Smooth muscle cell (in vitro differentiated cells): Measurements from ENCODE around the gene CACNB3. TPM values are rescaled to one million over a fixed set of nuclear protein-coding genes. Genes with fewer than 3 reads are reported as not detected.
A peak's percentile ranks its signal among the peaks of the same experiment; 100 is the strongest.
"Not testable (repeated sequence)": the region's sequence is repeated elsewhere in the genome, so short reads cannot be mapped to it uniquely, and the experiment has no call there.

ENCODE experiments used
- DNase-seq: peaks from one replicate; lab custom pipeline; 2025; ENCODE audit not compliant: unreplicated experiment; lab: John Stamatoyannopoulos, UW
- H2AFZ ChIP-seq: fragments of 200-600 bp; sonication (generic); 2 replicates; pipeline ENCODE4 v1.6.0; 2016; ENCODE audit warnings: antibody characterized with exemption, low read depth, mild to moderate bottlenecking
- H3F3A ChIP-seq: fragments of 200-600 bp; sonication (generic); 2 replicates; pipeline ENCODE4 v1.6.0; 2017; ENCODE audit warnings: antibody characterized with exemption, low read depth
- H3K27ac ChIP-seq: fragments of 200-600 bp; sonication (generic); 2 replicates; pipeline ENCODE4 v1.5.1; 2016; ENCODE audit warnings: low read depth, mild to moderate bottlenecking
- H3K27me3 ChIP-seq: fragments of 200-600 bp; sonication (generic); 2 replicates; pipeline ENCODE4 v1.6.1; 2016; ENCODE audit warnings: low read depth, mild to moderate bottlenecking
- H3K36me3 ChIP-seq: fragments of 200-600 bp; sonication (generic); 2 replicates; pipeline ENCODE4 v1.5.1; 2016; ENCODE audit warnings: low read depth
- H3K4me1 ChIP-seq: fragments of 200-600 bp; sonication (generic); 2 replicates; pipeline ENCODE4 v1.5.1; 2016; ENCODE audit warnings: low read depth
- H3K4me2 ChIP-seq: fragments of 200-600 bp; sonication (generic); 2 replicates; pipeline ENCODE4 v1.6.0; 2016; ENCODE audit warnings: mild to moderate bottlenecking
- H3K4me3 ChIP-seq: fragments of 200-600 bp; sonication (generic); 2 replicates; pipeline ENCODE4 v1.5.1; 2016; ENCODE audit warnings: mild to moderate bottlenecking
- H3K79me2 ChIP-seq: fragments of 200-600 bp; sonication (generic); 2 replicates; pipeline ENCODE4 v1.6.0; 2016; ENCODE audit warnings: low read depth, mild to moderate bottlenecking
- H3K9ac ChIP-seq: fragments of 200-600 bp; sonication (generic); 2 replicates; pipeline ENCODE4 v1.6.0; 2016; ENCODE audit warnings: low read depth
- H3K9me3 ChIP-seq: fragments of 200-600 bp; sonication (generic); replicated peaks from 2 replicates; pipeline ENCODE4 v1.5.1; 2016; ENCODE audit warnings: low read depth
- H4K20me1 ChIP-seq: fragments of 200-600 bp; sonication (generic); 2 replicates; pipeline ENCODE4 v1.6.0; 2016; ENCODE audit warnings: low read depth
- CTCF ChIP-seq: fragments of 200-600 bp; sonication (generic); IDR thresholded peaks from 2 replicates; pipeline ENCODE4 v1.5.1; 2017; ENCODE audit warnings: borderline replicate concordance, mild to moderate bottlenecking, antibody characterized with exemption; ENCODE audit not compliant: insufficient read depth, poor library complexity, severe bottlenecking
- WGBS: methylation state at CpG from one replicate; pipeline ENCODE4 v1.1.7; 2016; ENCODE audit warnings: low lambda C conversion rate; 5-methylcytosine and 5-hydroxymethylcytosine counted together
- polyA plus RNA-seq: library from polyadenylated mRNA; unstranded; fragments of >200 nt; fragmentation: Nextera tagmentation; extraction: Ambion mirVana; gene quantifications from 2 replicates; pipeline ENCODE4 v1.2.1, GENCODE V29; 2016
- total RNA-seq: library from RNA; depleted of rRNA; stranded (reverse); fragments of >200 nt; gene quantifications from 2 replicates; pipeline ENCODE4 v1.2.3, GENCODE V29; 2014

The CACNB3 gene
- total and polyA plus RNA-seq, 2 experiments from 2014 or later = 18.5 to 21.7 TPM

GRCh38 chr12:48832321-48833060 lies 14.2 kb downstream of the CACNB3 start:
- no peak for DNase-seq
- Histone ChIP-seq H3K9ac (no peak overlapping the region), H3K4me3 (no peak overlapping the region), H3K4me1 (no peaks in the 10 kb centered on the region), H3K36me3 (peaks cover 22% of the 10 kb centered on the region), H3K27me3 (no peaks in the 10 kb centered on the region), H4K20me1 (peaks cover 15% of the 10 kb centered on the region), H3K27ac (no peak overlapping the region), H2AFZ (no peak overlapping the region), H3K4me2 (no peak overlapping the region), H3K79me2 (no peaks in the 10 kb centered on the region), H3K9me3 (no peaks in the 10 kb centered on the region), H3F3A (no peaks in the 10 kb centered on the region)
- WGBS = 97% methylated on average over 12 of the region's 12 CpGs
- no peak for TF ChIP-seq CTCF

DNA sequence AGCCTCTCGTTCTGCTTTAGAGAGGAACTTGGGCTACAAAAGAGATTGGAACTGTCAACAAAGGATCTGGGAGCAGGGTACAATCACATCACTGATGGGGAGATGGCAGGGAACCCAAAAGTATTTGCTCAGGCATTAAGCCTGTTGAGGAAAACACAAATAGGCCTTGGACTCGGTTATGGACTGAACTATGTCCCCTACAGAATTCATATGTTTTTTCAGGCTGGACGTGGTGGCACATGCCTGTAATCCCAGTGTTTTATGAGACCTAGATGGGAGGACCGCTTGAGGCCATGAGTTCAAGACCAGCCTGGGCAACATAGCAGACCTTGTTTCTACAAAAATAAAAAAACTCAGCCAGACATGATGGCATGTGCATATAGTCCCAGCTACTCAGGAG lies 19.8 kb downstream of the CACNB3 start:
- no peaks in the 10 kb centered on the region for H3K4me1 ChIP-seq
- WGBS = 96% methylated on average over 4 of the region's 4 CpGs
- H3F3A ChIP-seq = no peaks in the 10 kb centered on the region
- H2AFZ ChIP-seq = no peak overlapping the region
- no peaks in the 10 kb centered on the region for H3K79me2 ChIP-seq
- no peaks in the 10 kb centered on the region for H3K27me3 ChIP-seq
- no peak overlapping the region for H3K9ac ChIP-seq
- no peak for TF ChIP-seq CTCF
- peaks cover 32% of the 10 kb centered on the region for H3K36me3 ChIP-seq
- DNase-seq = no peak
- no peak overlapping the region for H3K4me3 ChIP-seq
- no peak overlapping the region for H3K27ac ChIP-seq
- H4K20me1 ChIP-seq = no peaks in the 10 kb centered on the region
- H3K4me2 ChIP-seq = no peak overlapping the region
- H3K9me3 ChIP-seq = no peaks in the 10 kb centered on the region

- not testable (repeated sequence) for H3K4me1 ChIP-seq, H2AFZ ChIP-seq, H3K9ac ChIP-seq, H3K4me3 ChIP-seq, H3K27me3 ChIP-seq, H3K9me3 ChIP-seq, H3F3A ChIP-seq, H3K4me2 ChIP-seq, DNase-seq, H3K27ac ChIP-seq, H3K79me2 ChIP-seq
- peaks cover 13% of the 10 kb centered on the region for H4K20me1 ChIP-seq
- 98% methylated on average over 7 of the region's 29 CpGs for WGBS
- peaks cover 28% of the 10 kb centered on the region for H3K36me3 ChIP-seq
Observed at GRCh38 chr12:48842021-48842420, 23.7 kb downstream of the CACNB3 start.

DNA sequence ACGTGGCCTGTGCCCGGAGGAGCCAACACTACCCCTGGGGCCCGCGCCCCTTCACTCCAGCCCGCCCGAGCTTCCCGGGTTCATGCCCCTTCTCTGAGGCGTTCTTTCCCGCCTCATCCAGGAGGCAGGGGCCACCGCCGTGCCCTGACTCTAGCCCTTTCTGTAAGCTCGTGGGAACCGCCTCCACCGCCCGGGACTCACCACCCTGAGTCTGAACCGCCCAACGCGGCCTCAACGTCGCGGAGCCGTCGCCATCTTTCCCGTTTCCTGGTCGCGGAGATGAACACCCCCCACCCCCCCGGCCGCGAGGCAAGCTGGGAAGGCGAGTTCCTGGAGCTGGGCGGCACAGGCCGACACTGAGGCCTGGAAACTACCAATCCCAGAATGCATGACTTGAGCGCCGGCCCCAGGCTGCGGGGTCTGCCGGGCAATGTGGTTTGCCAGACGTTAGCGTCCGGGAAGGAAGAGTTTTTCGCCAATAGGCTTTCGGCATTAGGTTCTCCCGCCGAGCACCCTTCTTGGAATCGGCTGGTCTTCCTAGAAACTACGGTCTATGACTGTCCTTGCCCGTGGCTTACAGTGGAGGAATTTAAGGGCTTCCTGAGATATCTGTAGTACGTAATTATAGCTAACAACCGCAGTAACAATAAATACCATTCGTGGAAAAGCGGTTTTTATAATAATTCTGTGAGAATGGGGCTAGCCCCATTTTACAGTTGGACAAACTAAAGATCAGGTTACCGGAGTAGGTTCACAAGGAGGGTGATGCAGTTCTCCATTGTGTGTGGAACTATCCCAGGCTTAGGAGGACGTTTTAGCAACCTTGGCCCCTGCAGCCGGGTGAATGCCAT lies 33.8 kb downstream of the CACNB3 start, which contains the start of gene DDX23:
DDX23 (minus strand) TSS at position 281 of the 851 bp plus-strand sequence. CDS start 6,381 bp downstream, outside the sequence.
- Histone ChIP-seq H2AFZ (peak within 1 kb of the TSS; percentile 86), H3K4me3 (peak within 1 kb of the TSS; percentile 87), H3F3A (no peaks in the 10 kb centered on the region), H3K27ac (peak within 1 kb of the TSS; percentile 46), H3K36me3 (no peaks in the 10 kb centered on the region), H3K9ac (peak within 1 kb of the TSS; percentile 90), H3K9me3 (no peaks in the 10 kb centered on the region), H4K20me1 (peaks cover 12% of the 10 kb centered on the region), H3K4me2 (peak within 1 kb of the TSS; percentile 98), H3K4me1 (peaks cover 15% of the 10 kb centered on the region), H3K27me3 (no peaks in the 10 kb centered on the region), H3K79me2 (peaks cover 46% of the 10 kb centered on the region)
- 2% methylated on average over 47 of the region's 53 CpGs for whole genome bisulfite sequencing
- TF ChIP-seq CTCF = no peak
- DNase-seq = peak; percentile 84
